RWPE2 (cell line): ENCODE measurements around the gene SLK.

ENCODE experiments used
- ATAC-seq: fragments of 200-7000 bp; cut with Tn5 transposase; 3 replicates; pipeline ENCODE4 v1.9.1; 2021; ENCODE audit warnings: low read depth
- DNase-seq: peaks from one replicate; pipeline ENCODE4 v3.0.0-alpha.2; 2020; ENCODE audit warnings: low spot score
- H3K27ac ChIP-seq: fragments of 450-650 bp; 2 replicates; pipeline ENCODE4 v1.5.1; 2017; ENCODE audit warnings: mild to moderate bottlenecking; ENCODE audit not compliant: poor library complexity, severe bottlenecking
- H3K27me3 ChIP-seq: fragments of 250-450 bp; sonication (Bioruptor Pico); 2 replicates; pipeline ENCODE4 v1.5.1; 2021; ENCODE audit warnings: mild to moderate bottlenecking, moderate library complexity; ENCODE audit not compliant: insufficient read depth, poor library complexity, severe bottlenecking
- H3K36me3 ChIP-seq: fragments of 250-450 bp; sonication (Bioruptor Pico); 2 replicates; pipeline ENCODE4 v1.5.1; 2020; ENCODE audit warnings: low read depth, mild to moderate bottlenecking, moderate library complexity
- H3K4me1 ChIP-seq: fragments of 250-450 bp; sonication (Bioruptor Pico); 2 replicates; pipeline ENCODE4 v1.5.1; 2021; ENCODE audit warnings: mild to moderate bottlenecking, moderate library complexity; ENCODE audit not compliant: insufficient read depth, poor library complexity, severe bottlenecking
- H3K4me3 ChIP-seq: fragments of 250-450 bp; sonication (Bioruptor Pico); 2 replicates; pipeline ENCODE4 v1.5.1; 2021; ENCODE audit warnings: mild to moderate bottlenecking, moderate library complexity; ENCODE audit not compliant: severe bottlenecking
- H3K9me3 ChIP-seq: fragments of 250-450 bp; sonication (Bioruptor Pico); 2 replicates; pipeline ENCODE4 v1.5.1; 2021; ENCODE audit warnings: mild to moderate bottlenecking, moderate library complexity; ENCODE audit not compliant: severe bottlenecking
- TF ChIP-seq, protein P1 (sequence below): fragments of 450-650 bp; IDR thresholded peaks from one replicate; pipeline ENCODE4 v1.5.1; 2017; ENCODE audit warnings: mild to moderate bottlenecking, moderate library complexity; ENCODE audit not compliant: poor library complexity, severe bottlenecking

Gene SLK

DNA sequence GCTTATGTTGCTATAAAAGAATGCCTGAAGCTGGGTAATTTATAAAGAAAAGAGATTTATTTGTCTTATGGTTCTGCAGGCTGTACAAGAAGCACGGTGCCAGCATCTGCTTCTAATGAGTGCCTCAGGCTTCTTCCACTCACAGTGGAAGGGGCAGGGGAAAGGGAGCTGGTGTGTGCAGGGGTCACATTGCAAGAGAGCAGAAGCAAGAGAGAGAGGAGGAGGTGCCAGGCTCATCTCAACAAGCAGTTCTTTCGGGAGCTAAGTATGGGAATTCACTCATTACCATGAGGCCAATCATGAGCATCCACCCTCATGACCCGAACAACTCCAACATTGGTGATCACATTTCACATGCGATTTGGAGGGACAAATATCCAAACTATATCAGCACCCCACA is 17.2 kb upstream of the SLK start:
- no peak for DNase-seq
- Histone ChIP-seq H3K9me3 (no peaks in the 10 kb centered on the region), H3K4me1 (peaks cover under 1% of the 10 kb centered on the region), H3K36me3 (no peaks in the 10 kb centered on the region), H3K4me3 (no peak overlapping the region), H3K27ac (no peak overlapping the region), H3K27me3 (no peaks in the 10 kb centered on the region)
- TF ChIP-seq, protein P1, sequence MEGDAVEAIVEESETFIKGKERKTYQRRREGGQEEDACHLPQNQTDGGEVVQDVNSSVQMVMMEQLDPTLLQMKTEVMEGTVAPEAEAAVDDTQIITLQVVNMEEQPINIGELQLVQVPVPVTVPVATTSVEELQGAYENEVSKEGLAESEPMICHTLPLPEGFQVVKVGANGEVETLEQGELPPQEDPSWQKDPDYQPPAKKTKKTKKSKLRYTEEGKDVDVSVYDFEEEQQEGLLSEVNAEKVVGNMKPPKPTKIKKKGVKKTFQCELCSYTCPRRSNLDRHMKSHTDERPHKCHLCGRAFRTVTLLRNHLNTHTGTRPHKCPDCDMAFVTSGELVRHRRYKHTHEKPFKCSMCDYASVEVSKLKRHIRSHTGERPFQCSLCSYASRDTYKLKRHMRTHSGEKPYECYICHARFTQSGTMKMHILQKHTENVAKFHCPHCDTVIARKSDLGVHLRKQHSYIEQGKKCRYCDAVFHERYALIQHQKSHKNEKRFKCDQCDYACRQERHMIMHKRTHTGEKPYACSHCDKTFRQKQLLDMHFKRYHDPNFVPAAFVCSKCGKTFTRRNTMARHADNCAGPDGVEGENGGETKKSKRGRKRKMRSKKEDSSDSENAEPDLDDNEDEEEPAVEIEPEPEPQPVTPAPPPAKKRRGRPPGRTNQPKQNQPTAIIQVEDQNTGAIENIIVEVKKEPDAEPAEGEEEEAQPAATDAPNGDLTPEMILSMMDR = no peak
- no peak for ATAC-seq

GRCh38 chr10:103951183-103951582 is 15.8 kb upstream of the SLK start:
- no peaks in the 10 kb centered on the region for H3K36me3 ChIP-seq
- no peaks in the 10 kb centered on the region for H3K9me3 ChIP-seq
- H3K4me3 ChIP-seq = no peak overlapping the region
- TF ChIP-seq, protein P1 = no peak
- H3K27me3 ChIP-seq = no peaks in the 10 kb centered on the region
- DNase-seq = no peak
- ATAC-seq = no peak
- no peaks in the 10 kb centered on the region for H3K4me1 ChIP-seq
- H3K27ac ChIP-seq = no peak overlapping the region

DNA sequence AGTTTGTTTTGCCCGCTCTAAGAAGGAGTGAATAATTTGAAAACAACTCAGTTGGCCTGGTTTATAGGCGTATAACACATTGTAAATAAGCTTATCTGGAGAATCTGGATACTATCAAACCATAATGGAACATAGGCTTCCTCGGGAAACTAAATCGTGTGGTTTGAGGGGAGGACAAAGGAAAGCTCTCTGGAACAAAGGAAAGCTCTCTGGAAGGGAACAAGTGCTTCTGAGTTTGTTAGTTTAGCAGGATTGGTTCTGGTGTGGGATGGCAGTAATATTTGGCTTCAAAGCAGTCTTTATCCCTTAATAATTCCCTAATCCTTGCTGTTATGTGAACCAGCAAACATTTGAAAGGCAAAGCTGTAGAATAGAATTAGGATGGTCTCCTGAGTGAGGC is 15.0 kb upstream of the SLK start:
- H3K9me3 ChIP-seq = no peaks in the 10 kb centered on the region

DNA sequence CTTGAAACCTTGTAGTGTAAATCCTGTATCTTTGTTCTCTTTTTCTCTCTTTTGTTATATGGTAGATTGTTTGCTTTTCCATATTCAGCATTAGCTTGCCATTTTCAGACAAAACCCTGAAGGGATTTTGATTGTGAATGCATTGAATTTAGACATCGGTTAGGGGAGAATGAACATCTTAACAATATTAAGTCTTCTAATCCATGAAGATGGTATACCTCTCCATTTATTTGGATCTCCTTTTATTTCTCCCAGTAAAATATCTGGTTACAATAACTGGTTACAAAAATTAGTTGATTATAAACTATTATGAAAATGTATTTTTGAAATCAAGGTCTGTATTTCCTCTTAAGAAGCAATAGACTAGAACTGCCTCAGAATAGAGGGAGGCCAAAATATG is 12.4 kb upstream of the SLK start:
- ATAC-seq (no peak), DNase-seq (no peak)
- Histone ChIP-seq H3K9me3 (no peaks in the 10 kb centered on the region), H3K27ac (no peak overlapping the region), H3K27me3 (no peaks in the 10 kb centered on the region), H3K36me3 (no peaks in the 10 kb centered on the region), H3K4me1 (peaks cover 19% of the 10 kb centered on the region), H3K4me3 (no peak overlapping the region)
- TF ChIP-seq, protein P1 = no peak

More for the DNA sequence above, 15.0 kb upstream of the SLK start:
- TF ChIP-seq, protein P1 = no peak
- no peak for ATAC-seq
- Histone ChIP-seq H3K36me3 (no peaks in the 10 kb centered on the region), H3K4me3 (no peak overlapping the region), H3K4me1 (no peaks in the 10 kb centered on the region), H3K27ac (no peak overlapping the region), H3K27me3 (no peaks in the 10 kb centered on the region)
- DNase-seq = no peak

DNA sequence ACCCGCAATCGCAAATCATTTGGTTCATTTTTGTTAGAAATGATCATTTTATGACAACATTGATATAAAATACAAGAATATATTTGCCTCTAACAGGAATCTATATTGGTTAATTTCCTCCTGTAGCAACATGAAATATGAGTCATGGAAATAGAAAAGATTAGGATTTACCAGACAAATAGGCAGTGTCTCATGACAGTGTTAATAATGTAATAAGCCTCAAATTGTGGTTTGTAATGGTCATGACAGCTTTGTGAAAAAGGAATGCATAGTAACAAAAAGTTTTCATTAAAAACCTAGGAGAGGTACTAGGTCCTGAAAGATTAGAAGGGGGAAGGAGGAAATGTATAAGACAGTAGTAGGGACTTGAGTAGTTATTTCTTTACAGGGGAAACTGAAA is 7.9 kb upstream of the SLK start:
- no peaks in the 10 kb centered on the region for H3K27me3 ChIP-seq

More for the DNA sequence above, 7.9 kb upstream of the SLK start:
- peaks cover 19% of the 10 kb centered on the region for H3K4me1 ChIP-seq
- peak overlapping the region; percentile 56 for H3K27ac ChIP-seq
- DNase-seq = no peak
- TF ChIP-seq, protein P1 = no peak
- no peak overlapping the region for H3K4me3 ChIP-seq
- peak; percentile 93 for ATAC-seq
- no peaks in the 10 kb centered on the region for H3K9me3 ChIP-seq
- H3K36me3 ChIP-seq = no peaks in the 10 kb centered on the region
